ENCODE measurements around the gene IRAK2. TPM values are rescaled to one million over a fixed set of nuclear protein-coding genes. Genes with fewer than 3 reads are reported as not detected.

The IRAK2 gene
- total RNA-seq, 2 donors from 2014 or later, result 2.3 to 4.2 TPM

GRCh38 chr3:10184250-10184649 is 19.5 kb downstream of the IRAK2 start:
- intact Hi-C loops (cut with DNase I), result no loop called here
- DNase-seq (ENCODE audit: low spot score), result peak; percentile 24

- DNase-seq (ENCODE audit: low spot score), result peak; percentile 6
- intact Hi-C loops (cut with DNase I), result no loop called here
Measured at GRCh38 chr3:10185804-10186762, 21.4 kb downstream of the IRAK2 start.

GRCh38 chr3:10187290-10187876 is 22.7 kb downstream of the IRAK2 start:
- DNase-seq (ENCODE audit: low spot score), result no peak
- intact Hi-C loops (cut with DNase I), result no loop called here

- DNase-seq (ENCODE audit: low spot score), result no peak
- intact Hi-C loops (cut with DNase I), result no loop called here
Measured at GRCh38 chr3:10187944-10188343, 23.2 kb downstream of the IRAK2 start.

DNA sequence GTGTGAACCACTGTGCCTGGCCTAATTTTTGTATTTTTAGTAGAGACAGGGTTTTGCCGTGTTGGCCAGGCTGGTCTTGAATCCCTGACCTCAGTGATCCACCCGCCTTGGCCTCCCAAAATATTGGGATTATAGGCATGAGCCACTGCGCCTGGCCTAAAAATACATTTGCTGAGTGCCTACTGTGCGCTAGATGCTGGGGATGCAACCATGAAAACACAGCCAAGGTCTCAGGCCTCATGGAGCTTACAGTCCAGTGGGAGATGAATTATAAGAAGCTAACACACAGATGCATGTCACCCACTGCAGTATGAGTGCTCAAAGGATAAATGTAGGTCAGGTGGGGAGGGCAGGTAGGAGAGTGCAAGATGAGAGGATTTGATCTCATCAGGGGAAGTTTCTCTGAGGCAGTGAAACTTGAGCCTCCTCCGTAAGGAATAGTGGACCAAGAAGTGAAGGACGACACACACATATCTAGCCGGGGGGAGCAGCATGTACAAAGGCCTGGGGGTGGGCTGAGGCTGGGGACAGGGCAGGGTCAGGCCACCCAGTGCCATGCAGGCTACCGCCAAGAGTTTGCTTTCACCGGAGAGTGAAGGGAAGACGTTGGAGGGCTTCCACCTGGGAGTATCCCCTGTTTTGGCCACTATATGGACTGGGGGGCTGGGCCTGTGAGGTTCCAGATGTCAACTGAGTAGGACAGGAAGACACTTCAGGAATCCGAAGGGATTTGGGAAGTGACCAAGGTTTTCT is 24.3 kb downstream of the IRAK2 start:
- intact Hi-C loops (cut with DNase I), result no loop called here
- no peak for DNase-seq (ENCODE audit: low spot score)

DNA sequence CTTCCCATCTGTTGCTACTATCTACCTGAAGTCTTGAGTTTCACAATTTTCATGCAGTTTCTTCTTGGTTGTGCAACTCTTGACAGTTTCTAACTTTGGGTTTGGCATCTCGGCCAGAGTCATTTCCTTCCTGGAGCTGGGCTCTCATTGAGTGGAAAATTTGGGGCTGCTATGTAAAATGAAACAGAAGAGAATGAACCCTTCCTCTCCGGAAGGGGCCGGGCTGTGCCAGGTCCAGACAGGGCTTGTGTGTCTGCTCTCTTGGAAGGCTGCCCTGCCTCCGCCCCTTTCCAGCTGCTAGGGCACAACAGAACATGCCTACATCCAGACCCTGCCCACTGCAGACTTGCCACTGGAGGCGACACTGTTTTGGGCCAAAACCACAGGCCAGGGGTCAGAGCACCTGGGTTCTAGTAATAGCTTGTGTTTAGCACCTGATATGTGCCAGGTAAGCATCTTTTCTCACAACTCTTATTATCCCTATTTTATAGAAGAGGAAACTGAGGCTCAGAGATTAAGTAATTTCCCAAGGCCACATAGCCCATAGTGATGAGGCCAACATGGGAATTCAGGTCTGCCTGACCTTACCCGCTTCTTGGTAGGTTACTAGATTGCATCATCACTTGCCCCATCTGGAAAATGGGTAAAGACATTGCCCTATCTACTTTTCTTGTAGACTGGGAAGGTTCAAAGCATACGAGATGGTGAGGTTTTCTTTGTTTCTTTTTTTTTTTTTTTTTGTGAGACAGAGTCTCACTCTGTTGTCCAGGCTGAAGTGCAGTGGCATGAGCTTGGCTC is 25.0 kb downstream of the IRAK2 start:
- intact Hi-C loops (cut with DNase I), result no loop called here
- peak; percentile 96 for DNase-seq (ENCODE audit: low spot score)

GRCh38 chr3:10192953-10193691 is 28.4 kb downstream of the IRAK2 start:
- no peak for DNase-seq (ENCODE audit: low spot score)
- intact Hi-C loops (cut with DNase I), result no loop called here

GRCh38 chr3:10193692-10194327 is 29.1 kb downstream of the IRAK2 start:
- intact Hi-C loops (cut with DNase I), result no loop called here
- no peak for DNase-seq (ENCODE audit: low spot score)

GRCh38 chr3:10194328-10195071 is 29.8 kb downstream of the IRAK2 start:
- no peak for DNase-seq (ENCODE audit: low spot score)
- intact Hi-C loops (cut with DNase I), result no loop called here

- DNase-seq (ENCODE audit: low spot score), result no peak
- intact Hi-C loops (cut with DNase I), result no loop called here
Measured at GRCh38 chr3:10195366-10196089, 30.8 kb downstream of the IRAK2 start.

DNA sequence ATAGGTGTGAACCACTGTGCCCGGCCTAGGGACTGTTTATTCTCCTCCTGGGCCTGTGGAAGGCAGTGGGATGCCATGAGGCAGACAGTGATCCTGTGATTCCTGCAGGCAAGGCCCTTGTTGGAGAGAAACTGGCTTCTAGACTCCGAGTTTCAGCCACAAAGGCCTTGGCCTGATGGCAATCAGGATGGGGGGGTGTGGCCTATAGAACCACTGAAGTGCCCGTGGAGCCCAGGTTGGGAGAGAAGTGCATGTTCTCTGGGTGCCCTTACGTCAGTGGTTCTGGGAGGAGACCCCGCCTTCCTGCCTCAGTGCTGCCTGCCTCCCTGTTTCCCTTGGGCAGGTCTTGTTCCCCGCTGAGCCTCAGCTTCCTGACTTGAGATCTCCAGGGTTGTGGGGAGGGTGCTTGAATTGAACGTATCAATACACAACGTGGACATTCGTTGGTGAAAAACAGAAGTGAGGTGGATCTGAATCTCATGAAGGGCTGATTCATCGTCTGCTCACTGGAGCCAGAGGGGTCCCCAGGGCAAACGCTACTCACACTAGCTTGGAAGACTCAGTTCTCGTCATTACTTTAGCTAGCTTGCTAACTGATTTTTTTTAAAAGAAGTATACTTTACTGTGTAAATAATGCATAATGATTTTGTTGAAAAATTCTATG is 31.8 kb downstream of the IRAK2 start:
- peak; percentile 91 for DNase-seq (ENCODE audit: low spot score)
- intact Hi-C loops (cut with DNase I), result no loop called here

- intact Hi-C loops (cut with DNase I), result no loop called here
- DNase-seq (ENCODE audit: low spot score), result no peak
Measured at GRCh38 chr3:10198226-10198625, 33.5 kb downstream of the IRAK2 start.

DNA sequence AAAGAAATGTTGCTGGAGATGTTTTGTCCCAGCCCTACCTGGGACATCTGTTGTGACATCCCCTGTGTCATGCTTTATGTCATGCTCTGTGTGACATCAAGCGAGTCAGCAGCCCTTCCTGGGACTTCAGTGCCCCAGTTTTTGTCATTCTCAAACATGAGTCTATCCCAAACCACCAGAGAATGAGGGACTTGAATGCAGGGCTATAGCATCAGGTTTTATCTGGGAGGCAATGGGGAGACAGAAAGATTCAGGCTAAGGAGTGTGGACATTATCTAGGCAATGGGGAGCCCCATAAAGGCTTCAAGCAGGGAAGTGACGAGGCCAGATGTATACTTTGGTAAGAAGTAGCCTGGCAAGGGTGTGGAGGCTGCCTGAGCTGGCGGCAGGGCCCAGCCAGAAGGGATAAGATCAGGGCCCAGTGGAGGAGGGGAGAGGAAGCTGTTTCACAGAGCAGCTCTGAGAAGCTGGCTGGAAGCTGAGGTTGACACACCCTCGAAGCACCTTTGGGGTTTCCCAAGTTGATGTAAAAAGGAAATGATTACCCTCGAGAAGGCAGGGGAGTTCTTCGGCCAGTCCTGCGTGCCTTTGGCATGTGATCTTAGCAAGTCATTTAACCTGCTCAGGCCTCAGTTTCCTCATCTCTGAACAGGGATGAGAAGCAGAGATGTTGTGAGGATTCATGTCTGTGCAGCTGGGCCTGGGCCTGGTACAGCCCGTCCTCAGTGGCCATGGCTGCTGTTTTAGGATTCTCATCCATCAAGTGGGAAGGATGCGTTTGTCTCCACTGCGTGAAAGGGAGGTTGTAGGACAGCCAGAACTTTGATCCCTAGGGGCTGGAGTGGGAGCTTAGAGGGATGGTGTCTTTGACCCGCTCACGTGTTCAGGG is 34.3 kb downstream of the IRAK2 start:
- no peak for DNase-seq (ENCODE audit: low spot score)
- intact Hi-C loops (cut with DNase I), result no loop called here

DNA sequence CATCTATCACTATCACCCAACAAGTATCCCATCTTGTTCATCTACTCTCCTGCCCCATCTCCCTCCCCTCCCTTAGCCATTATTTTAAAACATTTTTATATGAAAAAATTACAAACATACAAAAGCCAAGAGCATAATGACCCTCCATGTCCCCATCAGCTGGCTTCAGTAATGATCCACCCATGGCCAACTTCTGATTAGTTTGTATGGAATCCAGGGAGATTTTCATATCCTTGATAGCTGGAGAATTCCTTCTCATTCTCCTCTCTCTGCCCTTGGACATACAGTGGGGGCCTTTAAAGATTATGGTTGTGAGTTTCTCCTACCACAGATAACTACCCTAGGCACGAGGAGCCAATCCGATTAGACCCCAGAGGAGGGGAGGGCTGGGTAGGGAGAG is 40.2 kb downstream of the IRAK2 start:
- no peak for DNase-seq (ENCODE audit: low spot score)
- intact Hi-C loops (cut with DNase I), result no loop called here

GRCh38 chr3:10205451-10206165 is 40.9 kb downstream of the IRAK2 start:
- intact Hi-C loops (cut with DNase I), result no loop called here

More at GRCh38 chr3:10205451-10206165, 40.9 kb downstream of the IRAK2 start:
- DNase-seq (ENCODE audit: low spot score), result peak; percentile 85

Measured in posterior vena cava (tissue), 2 donors.